GM18907 (cell line): ENCODE results near the gene PIAS4.

ENCODE experiments used
- ATAC-seq: cut with Tn5 transposase; IDR thresholded peaks from one replicate; pipeline ENCODE4 v1.9.1; 2021; ENCODE audit warnings: mild to moderate bottlenecking, moderate library complexity; ENCODE audit not compliant: unreplicated experiment

The PIAS4 gene

DNA sequence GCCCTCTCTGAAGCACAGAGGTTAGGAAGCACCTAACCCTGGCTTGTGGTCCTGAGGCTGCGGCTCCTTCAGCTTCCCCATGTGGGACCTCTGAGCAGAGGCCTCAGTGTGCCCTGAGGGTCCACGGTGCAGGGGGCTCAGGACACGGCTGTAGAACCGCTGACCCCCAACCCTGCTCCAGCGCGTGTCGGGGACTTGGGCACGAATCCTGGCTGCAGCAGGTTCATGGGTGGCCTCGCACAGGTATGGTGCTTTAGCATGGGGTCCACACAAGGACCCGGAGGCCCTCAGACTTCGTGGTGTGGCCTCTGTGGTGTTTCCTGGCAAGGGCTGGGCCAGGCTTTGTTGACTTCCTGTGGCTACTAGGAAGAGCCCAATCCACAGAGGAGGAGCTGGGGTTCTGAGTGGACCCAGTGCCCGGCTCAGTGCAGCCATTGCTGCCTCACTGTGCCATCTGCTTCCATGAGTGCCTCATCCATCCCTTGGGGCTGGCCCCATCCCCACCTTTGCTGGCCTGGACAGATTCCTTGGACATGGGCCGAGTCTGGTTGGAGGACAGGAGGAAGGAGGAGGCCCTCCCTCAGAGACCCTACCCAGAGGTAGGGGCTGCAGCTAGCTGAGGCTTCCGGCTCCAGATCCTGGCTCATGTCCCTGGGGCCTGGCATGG lies 34.7 kb downstream of the PIAS4 start:
- no peak for ATAC-seq

DNA sequence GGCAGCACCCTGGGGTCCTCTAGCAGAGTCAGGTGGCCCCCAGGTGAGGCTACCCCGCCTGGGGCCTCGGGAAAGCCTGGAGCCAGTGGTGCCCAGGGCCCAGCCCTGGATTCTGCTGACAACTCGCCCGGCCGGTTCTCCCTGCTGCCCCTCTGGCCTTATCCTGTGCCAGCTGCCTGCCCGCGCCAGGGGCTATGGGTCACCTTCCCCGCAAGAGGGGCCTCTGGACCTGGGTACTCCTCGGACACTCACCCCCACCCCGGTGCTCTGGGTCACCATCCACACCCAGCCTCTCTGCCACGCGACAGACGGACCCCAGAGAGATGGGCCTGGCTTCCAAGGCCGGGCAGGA lies 35.2 kb downstream of the PIAS4 start:
- ATAC-seq = no peak

DNA sequence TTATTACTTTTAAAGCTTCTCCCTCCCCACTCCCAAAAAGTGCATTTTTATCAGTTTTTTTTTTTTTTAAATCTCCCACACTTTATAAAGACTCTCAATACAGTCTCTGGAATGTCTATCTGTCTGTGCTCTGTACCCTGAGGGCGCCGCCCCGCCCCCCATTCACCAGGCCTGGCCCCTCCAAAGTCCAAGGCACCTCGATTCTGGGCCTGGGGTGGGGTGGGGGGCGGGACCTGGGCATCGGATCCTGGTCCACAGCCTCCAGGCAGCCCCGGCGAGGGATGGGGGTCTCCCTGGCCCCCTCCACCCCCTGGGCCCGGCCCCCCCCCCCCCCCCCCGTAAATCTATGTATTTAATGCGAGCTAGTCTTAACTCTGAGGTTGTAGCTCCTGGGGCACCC lies 35.9 kb downstream of the PIAS4 start:
- ATAC-seq = no peak

DNA sequence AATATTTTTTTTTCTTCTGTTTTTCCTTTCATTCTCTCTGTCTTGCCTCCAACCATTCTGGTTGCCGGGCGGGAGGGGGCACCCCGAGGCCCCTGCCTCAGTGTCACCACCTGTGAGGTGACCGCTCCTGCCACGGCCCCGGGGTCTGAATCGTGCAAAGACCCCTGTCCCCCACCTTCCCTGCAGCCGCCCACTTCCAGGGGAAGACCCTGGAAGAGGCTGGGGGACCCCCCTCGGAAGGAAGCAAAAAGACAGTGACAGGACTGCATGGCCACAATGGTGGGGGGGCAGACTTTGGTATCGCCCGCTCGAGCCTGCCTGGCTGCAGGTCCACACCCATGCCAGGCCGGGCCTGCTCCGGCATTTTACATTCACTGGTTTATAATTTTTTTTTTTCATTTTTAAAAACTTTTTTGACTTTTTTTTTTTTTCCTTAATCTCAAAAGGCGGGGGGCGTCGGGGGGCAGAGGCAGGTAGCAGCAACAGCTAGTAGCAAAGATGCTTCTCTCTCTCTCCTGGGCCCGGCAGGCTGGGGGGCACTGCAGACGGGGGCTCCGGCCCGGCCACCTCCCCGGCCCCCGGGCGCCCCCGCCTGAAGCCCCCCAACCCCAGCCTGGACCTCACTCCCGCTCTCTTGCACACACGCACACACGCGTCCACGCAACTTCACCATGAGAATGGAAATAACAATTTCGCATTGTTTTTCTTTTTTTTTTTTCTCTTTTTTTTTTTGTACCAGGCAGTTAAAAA lies 36.6 kb downstream of the PIAS4 start:
- ATAC-seq = no peak

DNA sequence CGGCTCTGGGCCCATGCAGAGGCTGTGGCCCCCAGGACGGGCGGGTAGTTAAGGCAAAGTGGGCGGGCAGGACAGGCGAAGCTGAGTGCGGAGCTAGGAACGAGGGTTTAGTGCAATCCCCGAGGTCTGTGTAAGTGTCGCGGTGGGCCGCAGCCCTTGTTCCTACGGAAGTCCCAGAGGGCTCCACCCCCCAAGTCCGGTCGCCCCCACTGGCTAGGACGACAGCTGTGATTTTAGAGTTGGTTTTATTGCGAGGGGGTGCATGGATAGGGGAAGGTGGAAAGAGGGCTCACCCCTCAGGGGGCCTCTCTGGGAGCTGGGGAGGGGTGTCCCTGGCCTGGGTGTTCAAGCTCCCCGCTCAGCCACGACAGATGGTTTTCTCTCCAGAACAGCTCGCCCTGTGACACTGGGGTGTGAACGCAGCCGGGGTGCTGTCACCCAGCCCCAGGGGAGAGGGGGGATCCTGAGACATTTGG lies 37.5 kb downstream of the PIAS4 start:
- ATAC-seq = no peak

DNA sequence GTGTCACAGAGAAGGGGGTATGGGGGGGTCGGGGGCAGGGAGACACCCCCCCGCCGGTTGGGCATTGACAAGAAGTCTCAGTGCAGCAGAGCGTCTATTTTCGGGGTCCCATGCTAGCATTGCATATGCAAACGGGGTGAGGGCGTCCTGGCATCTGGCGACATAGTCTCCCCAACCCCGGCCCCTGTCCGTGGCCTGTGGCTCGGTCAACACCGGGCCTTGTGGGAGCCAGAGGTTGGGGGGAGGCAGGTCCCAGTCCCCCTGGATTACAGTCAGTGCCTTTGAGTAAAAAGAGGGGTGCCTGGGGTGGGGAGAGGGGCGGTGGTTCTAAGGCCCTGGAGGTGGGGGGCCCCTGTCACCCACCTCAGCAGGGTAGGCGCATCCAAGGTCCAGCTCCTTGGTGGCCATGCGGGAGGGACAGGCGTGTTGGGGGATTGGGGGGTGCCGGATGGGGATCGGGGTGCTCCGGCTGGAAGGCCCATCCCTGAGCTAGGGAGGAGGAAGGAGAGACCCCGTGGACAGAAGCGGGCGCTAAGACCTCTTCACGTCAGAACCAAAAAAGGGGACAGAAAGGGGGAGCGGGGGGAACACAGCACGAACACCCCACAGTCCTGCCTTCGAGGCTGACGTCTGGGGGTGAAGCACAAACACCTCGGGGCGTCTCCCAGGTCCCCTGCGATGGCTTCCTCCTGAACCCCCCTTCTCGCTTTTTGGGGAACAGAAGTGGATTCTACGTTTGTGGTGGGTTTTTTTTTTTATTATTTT lies 38.2 kb downstream of the PIAS4 start:
- no peak for ATAC-seq

DNA sequence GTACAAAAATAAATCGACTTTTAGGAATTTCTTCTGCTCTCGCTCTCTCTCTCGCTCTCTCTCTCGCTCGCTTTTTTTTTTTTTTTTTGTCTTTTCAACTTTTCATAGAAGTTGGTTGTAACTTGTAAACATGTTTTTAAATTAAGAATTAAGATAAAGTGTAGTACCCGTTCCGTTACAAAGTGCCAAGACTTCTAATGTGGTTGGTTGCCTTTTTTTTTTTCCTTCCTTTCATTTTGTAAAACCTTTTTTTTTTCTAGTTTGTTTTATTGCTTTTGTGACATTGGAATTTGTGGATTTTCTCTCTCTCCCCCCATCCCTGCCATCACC lies 38.8 kb downstream of the PIAS4 start:
- ATAC-seq = no peak

DNA sequence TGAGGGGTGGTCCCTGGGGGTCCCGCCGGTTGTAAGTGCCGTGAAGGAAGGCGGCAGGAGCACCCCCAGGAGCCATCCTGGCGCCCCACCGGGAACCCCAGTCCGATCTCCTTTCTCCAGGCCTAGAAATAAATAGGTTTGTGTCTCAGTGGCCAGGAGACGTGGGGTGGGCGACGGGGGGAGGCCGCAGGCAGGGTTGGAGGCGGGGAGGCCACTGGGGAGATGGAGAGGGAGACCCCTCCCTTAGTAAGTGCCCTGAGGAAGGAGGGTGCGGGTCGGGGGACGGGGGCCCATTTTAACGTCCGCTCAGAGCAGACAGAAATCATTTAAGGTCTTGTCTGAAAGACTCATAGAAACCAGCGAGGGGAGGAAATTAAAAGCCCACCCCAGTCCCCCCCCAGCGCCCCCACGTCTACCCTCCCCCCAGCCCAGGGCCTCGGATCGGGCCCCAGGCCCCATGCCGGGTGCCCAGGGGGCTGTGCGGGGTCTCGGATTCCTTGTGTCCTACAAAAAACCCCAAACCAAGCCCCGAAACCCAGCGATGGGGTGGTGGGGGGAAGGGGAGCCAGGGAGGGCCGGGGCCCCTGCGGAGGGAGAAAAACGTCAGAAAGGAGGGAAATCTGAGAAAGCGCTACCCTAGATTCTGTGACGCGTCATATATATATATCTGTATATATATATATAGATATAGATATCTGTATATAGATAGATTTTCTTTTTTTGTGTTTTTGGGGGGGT lies 39.6 kb downstream of the PIAS4 start:
- ATAC-seq = no peak

DNA sequence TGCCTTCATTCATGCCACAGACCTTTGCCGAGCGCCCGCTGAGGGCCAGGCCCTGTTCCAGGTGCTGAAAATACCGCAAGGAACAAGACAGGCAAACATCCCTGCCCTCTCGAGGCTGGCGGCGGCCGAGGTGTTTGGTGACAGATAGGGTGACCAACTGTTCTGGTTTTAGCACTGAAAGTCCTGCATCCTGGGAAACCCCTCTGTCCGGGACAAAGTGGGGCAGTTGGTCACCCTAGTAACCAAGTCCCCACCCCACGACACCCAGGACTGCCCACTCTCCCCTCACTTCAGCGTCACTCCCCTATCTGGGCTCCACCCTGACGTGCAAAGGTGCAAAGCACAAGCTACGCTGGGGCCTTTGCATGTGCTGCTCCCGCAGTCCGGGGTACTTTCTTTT lies 41.9 kb downstream of the PIAS4 start:
- ATAC-seq = no peak

DNA sequence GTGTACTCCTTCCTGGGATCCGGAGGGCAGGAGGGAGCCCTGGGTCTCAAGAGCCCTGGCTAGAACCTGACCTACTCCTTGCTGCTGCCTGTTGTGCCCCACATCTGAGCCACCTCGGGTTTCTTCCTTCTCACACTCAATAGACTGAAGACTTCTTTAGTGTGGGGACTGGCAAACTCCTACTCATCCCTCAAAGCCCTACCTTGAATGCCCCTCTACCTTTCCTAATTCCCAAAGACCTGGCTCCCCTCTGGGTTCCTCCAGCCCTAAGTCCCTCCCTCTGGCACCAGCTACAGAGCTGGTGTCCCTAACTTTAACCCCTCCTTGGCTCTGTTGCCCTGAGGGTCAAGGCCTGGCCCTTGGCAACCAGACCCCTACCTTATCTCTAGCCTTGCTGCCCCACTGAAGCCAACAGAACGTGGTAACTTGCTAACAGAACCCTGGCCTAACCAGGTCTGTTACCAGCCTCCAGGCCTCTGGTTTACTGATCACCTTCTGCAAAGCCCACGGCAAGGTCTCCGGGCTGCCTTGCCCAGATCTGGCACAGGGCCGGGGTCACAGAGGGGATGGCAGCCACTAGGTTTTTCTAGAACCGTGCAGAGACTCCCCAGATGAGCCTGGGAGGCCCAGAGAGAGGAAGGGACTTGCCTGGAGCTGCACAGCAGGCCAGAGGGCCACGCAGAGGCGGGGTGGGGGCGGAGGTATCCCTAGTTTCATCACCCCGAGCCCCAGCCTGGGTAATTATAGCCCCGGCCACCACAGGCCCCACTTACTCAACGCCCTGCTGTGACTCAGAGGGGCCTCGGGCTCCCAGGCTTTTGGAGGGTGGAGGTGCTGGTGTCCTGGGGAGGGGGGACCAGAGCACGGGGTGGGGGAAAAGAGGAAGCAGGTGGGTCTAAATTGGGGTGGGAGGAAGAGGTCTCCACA lies 43.9 kb downstream of the PIAS4 start:
- ATAC-seq = no peak

DNA sequence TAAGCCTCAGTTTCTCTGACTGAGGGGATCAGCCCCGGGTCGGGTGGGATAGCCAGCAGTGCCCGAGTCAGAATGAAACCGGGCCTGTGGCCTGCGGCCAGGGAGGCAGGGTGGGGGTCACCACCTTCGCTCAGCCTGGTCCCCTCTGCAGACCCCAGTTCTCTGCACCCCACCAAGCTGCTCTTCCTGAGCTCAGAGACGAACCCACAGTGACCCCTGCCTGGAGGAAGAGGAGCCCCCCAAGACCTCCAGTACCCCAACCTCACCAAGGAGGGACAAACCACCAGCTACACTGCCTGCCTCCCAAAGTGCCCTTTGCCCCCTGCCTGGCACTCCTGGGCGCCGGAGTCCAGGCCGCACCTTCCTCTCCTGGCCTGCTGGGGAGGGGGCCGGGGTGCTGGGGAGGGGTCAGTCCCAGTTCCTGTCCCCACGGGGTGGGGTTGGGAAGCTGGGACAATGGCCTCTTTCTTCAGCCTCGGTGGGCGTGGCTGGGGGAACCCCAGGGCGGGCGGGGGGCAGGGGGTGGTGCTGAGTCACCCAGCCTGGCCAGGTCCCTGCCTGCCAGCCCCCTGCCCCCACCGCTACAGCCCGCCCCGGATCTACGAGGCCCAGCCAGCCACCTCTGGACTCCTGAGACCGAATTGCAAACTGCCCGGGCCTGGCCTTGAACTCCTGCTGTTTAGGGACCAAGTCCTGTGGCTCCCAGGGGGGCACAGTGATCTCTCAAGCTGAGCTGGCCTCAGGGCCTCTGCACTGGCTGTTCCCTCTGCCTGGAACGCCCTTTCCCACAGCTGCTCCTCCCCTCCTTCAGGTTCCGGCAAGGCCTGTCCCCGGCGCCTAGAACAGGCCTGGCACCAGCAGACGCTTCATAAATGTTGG lies 44.8 kb downstream of the PIAS4 start:
- ATAC-seq = no peak

DNA sequence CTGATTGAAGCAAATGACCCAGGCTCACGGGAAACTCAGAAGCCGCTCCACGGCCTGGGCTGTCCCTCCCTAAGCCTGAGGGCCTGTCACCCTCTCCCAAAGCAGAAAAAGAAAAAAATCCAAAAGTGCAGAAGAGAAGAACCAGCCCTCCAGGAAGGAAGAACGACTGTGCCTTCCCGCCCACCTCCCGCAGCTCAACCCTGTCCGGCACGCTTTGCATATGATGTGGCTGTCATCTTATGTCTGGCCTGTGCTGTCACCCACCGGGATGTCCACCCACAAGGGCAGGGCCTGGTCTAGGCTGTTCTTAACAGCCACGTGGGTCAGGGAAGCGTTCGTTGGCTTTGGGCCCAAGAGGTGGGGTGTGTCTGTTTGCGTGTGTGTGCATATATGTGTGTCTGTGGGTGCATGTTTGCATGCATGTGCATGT lies 45.5 kb downstream of the PIAS4 start:
- no peak for ATAC-seq

DNA sequence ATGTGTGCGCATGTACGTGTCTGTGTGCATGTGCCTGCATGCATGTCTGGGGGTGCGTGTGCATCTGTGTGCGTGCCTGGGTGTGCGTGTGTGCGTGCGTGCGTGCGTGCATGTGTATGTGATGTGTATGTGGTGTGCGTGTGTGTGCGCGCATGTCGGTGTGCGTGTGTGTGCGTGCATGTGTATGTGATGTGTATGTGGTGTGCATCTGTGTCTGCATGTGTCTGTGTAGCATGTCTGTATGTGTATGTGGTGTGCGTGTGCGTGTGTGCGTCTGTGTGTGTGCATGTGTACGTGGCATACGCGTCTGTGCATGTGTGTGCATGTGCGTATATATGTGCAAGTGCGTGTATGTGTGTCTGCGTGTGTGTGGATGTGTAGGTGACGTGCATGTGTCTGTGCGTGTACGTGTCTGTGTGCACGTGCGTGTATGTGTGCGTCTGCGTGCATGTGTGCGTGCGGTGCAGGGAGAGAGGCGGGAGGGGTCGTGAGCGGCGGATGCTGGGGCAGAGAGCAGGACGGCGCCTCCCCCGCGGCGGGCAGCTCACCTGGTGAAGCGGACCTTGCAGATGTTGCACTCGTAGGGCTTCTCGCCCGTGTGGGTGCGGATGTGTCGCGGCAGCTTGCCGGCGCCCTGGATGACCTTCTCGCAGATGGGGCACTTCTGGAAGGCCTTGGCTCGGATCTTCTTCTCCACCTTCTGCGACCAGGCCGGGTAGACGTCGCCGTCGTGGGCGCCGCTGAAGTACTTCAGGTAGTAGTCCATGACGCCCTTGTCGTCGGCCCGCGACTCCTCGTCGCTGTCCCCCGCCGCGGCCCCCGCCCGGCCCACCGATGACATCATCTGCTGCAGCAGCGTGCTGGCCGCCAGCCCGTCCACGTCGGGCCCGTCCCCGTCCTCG lies 46.1 kb downstream of the PIAS4 start:
- ATAC-seq = no peak

DNA sequence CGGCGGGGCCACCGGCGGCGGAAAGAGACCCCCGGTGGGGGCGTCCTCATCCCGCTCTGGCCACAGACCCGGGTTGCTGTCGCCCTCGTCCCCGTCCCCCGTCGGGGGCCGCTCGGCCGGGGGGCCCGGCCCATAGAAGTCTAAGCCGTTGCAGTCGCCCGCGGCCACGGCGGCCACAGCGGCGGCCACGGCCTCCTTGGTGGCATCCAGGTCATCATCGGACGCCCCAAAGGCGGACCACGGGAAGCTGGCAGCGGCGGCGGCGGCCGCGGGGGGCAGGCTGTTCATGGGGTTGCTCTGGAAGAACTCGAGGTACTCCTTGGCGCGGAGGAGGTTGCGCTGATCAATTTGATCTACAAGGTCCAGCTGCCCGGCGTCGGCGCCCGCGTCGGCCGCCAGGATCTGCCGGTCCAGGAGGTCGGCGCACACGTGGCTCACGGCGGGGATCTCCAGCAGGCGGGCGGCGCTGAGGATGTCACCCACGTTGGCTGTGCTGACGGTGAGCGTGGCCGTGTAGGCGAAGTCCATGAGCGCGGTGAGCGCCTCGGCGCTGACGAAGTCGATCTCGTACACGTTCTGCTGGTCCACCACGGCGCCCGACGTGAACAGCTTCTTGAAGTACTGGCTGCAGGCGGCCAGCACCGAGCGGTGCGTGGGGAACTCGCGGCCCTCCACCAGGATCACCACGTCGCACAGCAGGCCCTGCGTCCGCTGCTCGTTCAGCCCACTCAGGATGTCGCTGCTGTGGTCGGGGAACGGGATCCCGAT lies 47.1 kb downstream of the PIAS4 start:
- no peak for ATAC-seq

DNA sequence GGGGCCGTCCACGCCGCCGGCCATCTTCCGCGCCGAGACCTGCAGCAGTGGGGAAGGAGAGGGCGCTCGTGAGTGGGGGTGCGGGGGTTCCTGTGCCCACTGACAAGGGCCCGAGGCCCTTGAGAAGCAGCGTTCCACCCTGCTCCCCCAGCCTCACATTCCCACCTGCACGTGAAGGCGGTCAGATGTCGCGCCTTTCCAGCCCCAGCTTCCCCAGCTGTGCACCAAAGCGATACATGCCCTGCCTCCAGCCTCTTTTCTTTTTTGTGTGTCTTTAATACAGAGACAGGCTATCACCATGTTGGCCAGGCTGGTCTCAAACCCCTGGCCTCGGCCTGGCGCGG lies 47.6 kb downstream of the PIAS4 start:
- no peak for ATAC-seq

DNA sequence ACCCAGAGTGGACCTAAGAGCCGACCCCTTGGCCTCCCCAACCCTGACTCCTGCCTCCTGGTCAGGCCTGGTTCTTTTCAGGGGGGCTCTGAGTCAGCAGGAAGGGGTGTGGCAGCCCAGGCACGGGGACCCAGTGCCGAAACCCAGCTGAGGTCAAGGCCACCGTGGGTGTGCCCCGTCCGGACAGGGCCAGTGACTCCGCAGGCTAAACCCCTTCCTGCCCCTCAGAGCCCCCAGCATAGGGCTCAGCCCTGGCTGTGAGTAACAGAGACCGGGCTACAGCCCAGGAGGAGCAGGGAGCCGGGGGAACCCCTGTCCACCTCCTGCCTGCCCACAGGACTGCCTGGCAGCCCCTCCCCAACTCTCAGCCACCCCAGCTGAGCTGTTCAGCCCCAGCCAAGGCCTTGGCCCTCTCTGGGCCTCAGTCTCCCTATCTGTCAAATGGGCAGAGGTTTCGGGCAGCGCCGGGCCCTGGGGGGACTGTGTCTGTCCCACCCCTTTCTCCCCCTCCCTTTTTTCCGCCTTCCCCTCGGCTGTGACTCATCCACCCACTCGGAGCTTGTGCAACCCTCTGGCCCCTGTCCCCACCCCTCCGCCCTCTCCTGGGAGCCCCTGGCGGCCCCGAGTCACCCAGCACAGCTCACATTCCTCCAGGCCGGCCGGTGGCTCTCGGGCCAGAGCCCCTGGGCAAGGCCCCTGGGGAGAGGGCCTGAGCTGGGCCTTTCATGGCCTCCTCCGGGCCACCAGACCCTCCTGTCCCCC lies 50.6 kb downstream of the PIAS4 start:
- ATAC-seq = no peak
